GM12872 (cell line): ENCODE data around the gene CAMP.

Experiments
- TF ChIP-seq, protein P1 (sequence below): IDR thresholded peaks from 3 replicates; pipeline ENCODE4 v1.5.1; 2011; ENCODE audit warnings: low read depth, mild to moderate bottlenecking, low read length, moderate library complexity; ENCODE audit not compliant: insufficient read depth

The CAMP gene

DNA sequence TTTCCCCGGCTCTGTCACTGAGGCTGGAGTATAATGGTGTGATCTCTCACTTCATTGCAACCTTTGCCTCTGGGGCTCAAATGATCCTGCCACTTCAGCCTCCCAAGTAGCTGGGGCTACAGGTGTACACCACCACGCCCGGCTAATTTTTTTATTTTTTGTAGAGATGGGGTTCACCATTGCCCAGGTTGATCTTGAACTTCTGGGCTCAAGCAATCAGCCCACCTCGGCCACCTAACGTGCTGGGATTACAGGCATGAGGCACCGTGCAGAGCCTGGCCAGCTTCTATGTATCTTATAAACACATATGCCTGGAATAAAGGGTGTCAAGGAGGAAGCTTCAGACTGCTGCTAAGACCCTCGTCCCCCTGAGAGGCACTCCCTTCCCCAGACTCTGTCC, 21.8 kb downstream of the CAMP start:
- TF ChIP-seq, protein P1, sequence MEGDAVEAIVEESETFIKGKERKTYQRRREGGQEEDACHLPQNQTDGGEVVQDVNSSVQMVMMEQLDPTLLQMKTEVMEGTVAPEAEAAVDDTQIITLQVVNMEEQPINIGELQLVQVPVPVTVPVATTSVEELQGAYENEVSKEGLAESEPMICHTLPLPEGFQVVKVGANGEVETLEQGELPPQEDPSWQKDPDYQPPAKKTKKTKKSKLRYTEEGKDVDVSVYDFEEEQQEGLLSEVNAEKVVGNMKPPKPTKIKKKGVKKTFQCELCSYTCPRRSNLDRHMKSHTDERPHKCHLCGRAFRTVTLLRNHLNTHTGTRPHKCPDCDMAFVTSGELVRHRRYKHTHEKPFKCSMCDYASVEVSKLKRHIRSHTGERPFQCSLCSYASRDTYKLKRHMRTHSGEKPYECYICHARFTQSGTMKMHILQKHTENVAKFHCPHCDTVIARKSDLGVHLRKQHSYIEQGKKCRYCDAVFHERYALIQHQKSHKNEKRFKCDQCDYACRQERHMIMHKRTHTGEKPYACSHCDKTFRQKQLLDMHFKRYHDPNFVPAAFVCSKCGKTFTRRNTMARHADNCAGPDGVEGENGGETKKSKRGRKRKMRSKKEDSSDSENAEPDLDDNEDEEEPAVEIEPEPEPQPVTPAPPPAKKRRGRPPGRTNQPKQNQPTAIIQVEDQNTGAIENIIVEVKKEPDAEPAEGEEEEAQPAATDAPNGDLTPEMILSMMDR = no peak

DNA sequence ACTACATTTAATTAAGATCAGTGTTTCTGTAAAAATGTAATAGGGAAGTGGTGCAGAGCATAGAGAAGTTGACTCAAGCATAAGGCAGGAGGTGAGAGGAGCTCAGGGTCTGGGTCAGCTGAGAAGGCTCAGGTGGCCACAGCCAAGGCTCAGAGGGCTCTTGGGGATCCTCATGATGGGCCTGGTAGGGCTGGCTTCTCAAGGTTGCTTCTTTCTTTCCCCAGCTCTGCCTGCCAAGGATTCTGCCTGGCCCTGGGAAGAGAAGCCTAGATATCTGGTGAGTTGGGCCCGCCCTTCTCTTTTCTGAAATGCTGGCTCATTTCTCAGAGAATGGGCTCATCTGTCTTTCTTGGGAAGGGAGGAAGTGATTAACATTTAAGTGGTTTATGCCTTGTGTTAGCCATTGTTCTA, 24.1 kb downstream of the CAMP start:
- TF ChIP-seq, protein P1 = no peak

DNA sequence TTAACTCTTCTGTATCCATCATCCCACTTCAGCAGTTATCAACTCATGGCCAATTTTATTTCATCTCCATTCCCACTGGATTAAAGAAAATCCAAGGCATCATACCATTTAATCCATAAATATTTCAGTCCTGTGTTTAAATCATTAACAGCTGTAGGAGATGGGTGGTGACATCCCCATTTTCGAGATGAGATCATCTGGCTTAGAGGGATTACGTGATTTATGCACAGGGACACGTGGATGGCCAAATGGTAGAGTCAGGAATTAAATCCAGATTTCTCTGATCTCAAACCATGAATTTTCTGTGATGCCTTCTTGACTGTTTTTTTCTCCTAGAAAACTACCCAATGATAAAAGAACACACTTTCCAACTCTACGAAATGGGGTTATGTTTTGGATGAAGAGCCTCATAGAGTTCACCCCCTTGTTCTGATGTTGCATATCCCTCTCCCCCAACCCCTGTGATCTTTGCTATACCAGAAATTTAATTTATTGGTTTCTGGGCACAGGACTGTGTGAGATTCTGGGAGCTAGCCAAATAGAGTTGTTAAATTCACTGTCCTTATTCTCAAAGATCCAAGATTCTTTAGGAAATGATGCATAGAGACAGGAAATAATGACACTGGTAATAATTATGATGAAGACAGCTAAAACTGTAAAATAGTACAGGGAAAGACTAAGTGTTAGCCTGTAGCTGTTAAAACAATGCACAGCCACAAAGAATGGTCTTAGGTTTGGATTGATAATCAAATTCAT, 25.0 kb downstream of the CAMP start:
- TF ChIP-seq, protein P1 = no peak

DNA sequence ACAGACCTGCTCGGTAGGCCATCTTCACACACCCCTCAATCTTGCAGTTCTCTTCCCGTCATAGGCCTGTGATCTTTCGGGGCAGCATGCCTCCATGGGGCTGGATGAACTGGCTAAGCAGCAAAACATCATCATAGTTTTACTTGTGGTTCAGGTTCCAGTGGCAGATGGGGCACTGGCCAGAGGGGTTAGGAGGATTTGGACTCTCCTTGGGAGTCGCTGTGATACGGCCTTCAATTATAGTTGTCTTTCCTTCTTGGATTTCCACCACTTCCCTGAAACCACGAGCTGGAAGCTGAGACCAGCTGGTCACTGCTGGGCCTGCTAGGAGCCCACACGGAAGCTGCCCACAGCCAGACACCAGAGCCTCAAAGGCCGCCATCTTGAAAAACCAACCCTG, 33.3 kb downstream of the CAMP start:
- TF ChIP-seq, protein P1 = no peak

DNA sequence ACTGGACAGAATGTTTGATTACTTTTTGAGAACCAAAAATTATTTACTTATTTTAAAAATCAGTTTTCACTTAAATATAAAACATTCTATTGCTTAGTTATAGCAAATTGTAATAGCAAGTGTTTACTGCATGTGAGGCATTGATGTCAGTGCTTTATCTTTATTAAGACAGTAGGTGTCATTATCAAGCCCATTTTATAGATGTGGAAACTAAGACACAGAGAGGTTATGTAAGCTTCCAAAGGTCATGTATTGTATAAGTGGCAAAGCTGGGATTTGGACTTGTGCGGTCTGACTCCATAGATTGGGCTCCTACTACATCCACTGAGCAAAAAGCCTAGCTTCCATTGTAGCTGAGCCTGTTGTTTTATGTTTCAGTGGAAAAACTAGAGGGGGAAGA, 35.2 kb downstream of the CAMP start:
- TF ChIP-seq, protein P1 = no peak

DNA sequence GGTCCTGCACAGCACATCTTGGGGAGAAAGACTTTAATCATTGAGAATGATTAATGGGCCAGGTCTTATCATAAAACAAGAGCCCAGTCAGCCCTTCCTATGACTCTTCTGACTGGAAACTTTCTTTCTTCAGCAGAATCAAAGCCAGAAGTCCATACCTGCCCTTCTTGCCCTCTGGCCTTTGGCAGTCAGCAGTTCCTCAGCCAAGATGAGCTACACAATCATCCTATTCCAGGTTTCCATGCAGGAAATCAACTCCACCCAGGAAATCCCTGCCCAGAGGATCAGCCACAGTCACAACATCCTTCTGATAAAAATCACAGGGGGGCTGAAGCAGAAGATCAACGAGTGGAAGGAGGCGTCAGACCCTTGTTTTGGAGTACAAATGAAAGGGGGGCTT, 44.5 kb downstream of the CAMP start:
- TF ChIP-seq, protein P1 = no peak

DNA sequence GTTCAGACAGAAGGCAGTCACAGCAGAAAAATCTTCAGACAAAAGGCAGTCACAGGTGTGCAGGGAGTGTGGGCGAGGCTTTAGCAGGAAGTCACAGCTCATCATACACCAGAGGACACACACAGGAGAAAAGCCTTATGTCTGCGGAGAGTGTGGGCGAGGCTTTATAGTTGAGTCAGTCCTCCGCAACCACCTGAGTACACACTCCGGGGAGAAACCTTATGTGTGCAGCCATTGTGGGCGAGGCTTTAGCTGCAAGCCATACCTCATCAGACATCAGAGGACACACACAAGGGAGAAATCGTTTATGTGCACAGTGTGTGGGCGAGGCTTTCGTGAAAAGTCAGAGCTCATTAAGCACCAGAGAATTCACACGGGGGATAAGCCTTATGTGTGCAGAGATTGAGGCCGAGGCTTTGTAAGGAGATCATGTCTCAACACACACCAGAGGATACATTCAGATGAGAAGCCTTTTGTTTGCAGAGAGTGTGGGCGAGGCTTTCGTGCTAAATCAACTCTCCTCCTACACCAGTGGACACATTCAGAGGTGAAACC, 45.2 kb downstream of the CAMP start:
- TF ChIP-seq, protein P1 = no peak
